ENCODE results near the gene SERPINB4. TPM values are rescaled to one million over a fixed set of nuclear protein-coding genes. Genes with fewer than 3 reads are reported as not detected.

Gene SERPINB4
- total and polyA plus RNA-seq, 2 of the 13 experiments (the other 11 are each of a cell fraction or from before 2014, with no cell fraction given): not detected

DNA sequence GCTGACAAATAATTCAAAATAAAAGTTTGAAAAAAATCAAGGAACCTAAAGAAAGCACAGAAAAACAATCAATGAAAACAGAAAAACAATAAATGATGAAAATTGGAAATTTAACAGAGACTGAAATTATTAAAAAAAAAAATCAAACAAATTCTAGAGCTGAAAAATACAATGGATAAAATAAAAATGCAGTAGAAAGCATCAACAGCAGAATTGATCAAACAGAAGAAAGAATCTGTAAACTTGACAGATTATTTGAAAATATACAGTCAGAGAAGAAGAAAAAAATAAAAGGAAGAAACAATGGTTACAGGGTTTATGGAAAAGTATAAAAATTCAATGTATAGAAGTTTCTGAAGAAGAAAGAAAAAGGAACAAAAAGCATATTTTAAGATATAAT lies 16.2 kb downstream of the SERPINB4 start:
- Histone ChIP-seq H3K27me3 (ENCODE audit: control insufficient read depth in 1 of 2, insufficient read depth in 2 of 2, low read length in 2 of 2) (no peaks in the 10 kb centered on the region), H3K9me3 (ENCODE audit: low read length) (peaks cover 44% of the 10 kb centered on the region), H3K4me3 (replicated peaks in 1 of 3; ENCODE audit: insufficient read depth in 1 of 3, low read depth in 2 of 3, low read length in 3 of 3) (no peak overlapping the region), H3K79me2 (ENCODE audit: insufficient read depth, low read length) (no peaks in the 10 kb centered on the region), H4K20me1 (ENCODE audit: insufficient read depth, low read length) (no peaks in the 10 kb centered on the region), H3K4me1 (ENCODE audit: insufficient read depth, low read length) (no peaks in the 10 kb centered on the region), H3K27ac (ENCODE audit: extremely low read length, insufficient read depth, low read length) (no peak overlapping the region), H2AFZ (ENCODE audit: low read length) (no peak overlapping the region), H3K36me3 (replicated peaks in 1 of 2; ENCODE audit: control insufficient read depth in 1 of 2, insufficient read depth in 2 of 2, low read length in 2 of 2) (no peaks in the 10 kb centered on the region), H3K9ac (ENCODE audit: insufficient read depth, low read depth, low read length) (no peak overlapping the region), H3K4me2 (ENCODE audit: low read depth, low read length) (no peak overlapping the region)
- intact Hi-C loops (cut with micrococcal nuclease; ENCODE audit: unreplicated experiment) (no loop called here), in situ Hi-C loops (cut with HindIII; ENCODE audit: extremely low pct_ligation_motif_present, low pct_unique_long_range_greater_than_20kb) (no loop called here)
- DNase-seq (ENCODE audit: low spot score): no peak
- no TSS peak for BruUV-seq (replicated peaks)
- ChIA-PET POLR2A (no interaction called here), CTCF (ENCODE audit: low intra/inter-chr PET ratio, low total read pairs) (no interaction called here)
- FAIRE-seq: no peak
- ATAC-seq: no peak
- TF ChIP-seq, protein P1, sequence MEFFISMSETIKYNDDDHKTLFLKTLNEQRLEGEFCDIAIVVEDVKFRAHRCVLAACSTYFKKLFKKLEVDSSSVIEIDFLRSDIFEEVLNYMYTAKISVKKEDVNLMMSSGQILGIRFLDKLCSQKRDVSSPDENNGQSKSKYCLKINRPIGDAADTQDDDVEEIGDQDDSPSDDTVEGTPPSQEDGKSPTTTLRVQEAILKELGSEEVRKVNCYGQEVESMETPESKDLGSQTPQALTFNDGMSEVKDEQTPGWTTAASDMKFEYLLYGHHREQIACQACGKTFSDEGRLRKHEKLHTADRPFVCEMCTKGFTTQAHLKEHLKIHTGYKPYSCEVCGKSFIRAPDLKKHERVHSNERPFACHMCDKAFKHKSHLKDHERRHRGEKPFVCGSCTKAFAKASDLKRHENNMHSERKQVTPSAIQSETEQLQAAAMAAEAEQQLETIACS (CRISPR knock-in tag; IDR thresholded peaks at IDR 0.05): no peak
- TF ChIP-seq AGO2 (optimal IDR thresholded peaks at IDR 0.05; ENCODE audit: low read depth, low read length) (no peak), ZNF546 (CRISPR knock-in tag; conservative IDR thresholded peaks at IDR 0.05) (no peak), HDAC2 (CRISPR knock-in tag; IDR thresholded peaks at IDR 0.05) (no peak), HMG20B (CRISPR knock-in tag; conservative IDR thresholded peaks at IDR 0.05) (no peak), ZNF879 (CRISPR knock-in tag; IDR thresholded peaks at IDR 0.05) (no peak), CBFB (CRISPR knock-in tag; IDR thresholded peaks at IDR 0.05) (no peak), ZNF660 (CRISPR knock-in tag; IDR thresholded peaks at IDR 0.05; ENCODE audit: borderline replicate concordance, low read depth) (no peak), ZKSCAN5 (CRISPR knock-in tag; IDR thresholded peaks at IDR 0.05) (no peak)
- TF ChIP-seq, protein P2, sequence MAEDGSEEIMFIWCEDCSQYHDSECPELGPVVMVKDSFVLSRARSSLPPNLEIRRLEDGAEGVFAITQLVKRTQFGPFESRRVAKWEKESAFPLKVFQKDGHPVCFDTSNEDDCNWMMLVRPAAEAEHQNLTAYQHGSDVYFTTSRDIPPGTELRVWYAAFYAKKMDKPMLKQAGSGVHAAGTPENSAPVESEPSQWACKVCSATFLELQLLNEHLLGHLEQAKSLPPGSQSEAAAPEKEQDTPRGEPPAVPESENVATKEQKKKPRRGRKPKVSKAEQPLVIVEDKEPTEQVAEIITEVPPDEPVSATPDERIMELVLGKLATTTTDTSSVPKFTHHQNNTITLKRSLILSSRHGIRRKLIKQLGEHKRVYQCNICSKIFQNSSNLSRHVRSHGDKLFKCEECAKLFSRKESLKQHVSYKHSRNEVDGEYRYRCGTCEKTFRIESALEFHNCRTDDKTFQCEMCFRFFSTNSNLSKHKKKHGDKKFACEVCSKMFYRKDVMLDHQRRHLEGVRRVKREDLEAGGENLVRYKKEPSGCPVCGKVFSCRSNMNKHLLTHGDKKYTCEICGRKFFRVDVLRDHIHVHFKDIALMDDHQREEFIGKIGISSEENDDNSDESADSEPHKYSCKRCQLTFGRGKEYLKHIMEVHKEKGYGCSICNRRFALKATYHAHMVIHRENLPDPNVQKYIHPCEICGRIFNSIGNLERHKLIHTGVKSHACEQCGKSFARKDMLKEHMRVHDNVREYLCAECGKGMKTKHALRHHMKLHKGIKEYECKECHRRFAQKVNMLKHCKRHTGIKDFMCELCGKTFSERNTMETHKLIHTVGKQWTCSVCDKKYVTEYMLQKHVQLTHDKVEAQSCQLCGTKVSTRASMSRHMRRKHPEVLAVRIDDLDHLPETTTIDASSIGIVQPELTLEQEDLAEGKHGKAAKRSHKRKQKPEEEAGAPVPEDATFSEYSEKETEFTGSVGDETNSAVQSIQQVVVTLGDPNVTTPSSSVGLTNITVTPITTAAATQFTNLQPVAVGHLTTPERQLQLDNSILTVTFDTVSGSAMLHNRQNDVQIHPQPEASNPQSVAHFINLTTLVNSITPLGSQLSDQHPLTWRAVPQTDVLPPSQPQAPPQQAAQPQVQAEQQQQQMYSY (CRISPR knock-in tag; IDR thresholded peaks at IDR 0.05): no peak
- TF ChIP-seq, protein P3, sequence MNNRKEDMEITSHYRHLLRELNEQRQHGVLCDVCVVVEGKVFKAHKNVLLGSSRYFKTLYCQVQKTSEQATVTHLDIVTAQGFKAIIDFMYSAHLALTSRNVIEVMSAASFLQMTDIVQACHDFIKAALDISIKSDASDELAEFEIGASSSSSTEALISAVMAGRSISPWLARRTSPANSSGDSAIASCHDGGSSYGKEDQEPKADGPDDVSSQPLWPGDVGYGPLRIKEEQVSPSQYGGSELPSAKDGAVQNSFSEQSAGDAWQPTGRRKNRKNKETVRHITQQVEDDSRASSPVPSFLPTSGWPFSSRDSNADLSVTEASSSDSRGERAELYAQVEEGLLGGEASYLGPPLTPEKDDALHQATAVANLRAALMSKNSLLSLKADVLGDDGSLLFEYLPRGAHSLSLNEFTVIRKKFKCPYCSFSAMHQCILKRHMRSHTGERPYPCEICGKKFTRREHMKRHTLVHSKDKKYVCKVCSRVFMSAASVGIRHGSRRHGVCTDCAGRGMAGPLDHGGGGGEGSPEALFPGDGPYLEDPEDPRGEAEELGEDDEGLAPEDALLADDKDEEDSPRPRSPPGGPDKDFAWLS (CRISPR knock-in tag; IDR thresholded peaks at IDR 0.05; ENCODE audit: borderline replicate concordance): no peak
- TF ChIP-seq, protein P4, sequence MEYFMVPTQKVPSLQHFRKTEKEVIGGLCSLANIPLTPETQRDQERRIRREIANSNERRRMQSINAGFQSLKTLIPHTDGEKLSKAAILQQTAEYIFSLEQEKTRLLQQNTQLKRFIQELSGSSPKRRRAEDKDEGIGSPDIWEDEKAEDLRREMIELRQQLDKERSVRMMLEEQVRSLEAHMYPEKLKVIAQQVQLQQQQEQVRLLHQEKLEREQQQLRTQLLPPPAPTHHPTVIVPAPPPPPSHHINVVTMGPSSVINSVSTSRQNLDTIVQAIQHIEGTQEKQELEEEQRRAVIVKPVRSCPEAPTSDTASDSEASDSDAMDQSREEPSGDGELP (IDR thresholded peaks at IDR 0.05; ENCODE audit: borderline replicate concordance, low read depth): no peak
- TF ChIP-seq, protein P5, sequence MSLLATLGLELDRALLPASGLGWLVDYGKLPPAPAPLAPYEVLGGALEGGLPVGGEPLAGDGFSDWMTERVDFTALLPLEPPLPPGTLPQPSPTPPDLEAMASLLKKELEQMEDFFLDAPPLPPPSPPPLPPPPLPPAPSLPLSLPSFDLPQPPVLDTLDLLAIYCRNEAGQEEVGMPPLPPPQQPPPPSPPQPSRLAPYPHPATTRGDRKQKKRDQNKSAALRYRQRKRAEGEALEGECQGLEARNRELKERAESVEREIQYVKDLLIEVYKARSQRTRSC (CRISPR knock-in tag; IDR thresholded peaks at IDR 0.05; ENCODE audit: low read depth): no peak

Data from HepG2 (cell line).